Measurements from ENCODE around the gene ATP5PF.

ATP5PF gene

DNA sequence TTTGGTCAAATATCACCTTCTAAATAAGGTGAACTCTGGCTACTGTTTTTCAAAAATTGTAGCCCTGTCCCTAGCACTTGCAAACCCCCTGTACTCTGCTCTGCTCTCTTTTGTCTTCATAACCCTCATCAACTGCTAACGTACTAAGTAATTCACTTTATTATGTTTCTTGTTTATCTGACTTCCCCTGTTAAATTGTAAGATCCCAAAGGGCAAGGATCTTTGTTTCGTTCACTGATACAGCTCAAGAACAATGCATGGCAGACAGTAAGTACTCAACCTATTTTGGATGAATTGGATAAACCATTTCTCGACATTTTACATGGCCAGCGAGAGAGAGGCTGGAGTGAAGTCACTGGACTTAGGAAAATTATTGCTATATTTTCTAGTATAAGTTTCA, 46.9 kb downstream of the ATP5PF start:
- no peaks in the 10 kb centered on the region for H3K36me3 ChIP-seq
- H3K27ac ChIP-seq, result no peak overlapping the region
- H3K27me3 ChIP-seq, result no peaks in the 10 kb centered on the region
- no peak for DNase-seq
- TF ChIP-seq, protein P1, sequence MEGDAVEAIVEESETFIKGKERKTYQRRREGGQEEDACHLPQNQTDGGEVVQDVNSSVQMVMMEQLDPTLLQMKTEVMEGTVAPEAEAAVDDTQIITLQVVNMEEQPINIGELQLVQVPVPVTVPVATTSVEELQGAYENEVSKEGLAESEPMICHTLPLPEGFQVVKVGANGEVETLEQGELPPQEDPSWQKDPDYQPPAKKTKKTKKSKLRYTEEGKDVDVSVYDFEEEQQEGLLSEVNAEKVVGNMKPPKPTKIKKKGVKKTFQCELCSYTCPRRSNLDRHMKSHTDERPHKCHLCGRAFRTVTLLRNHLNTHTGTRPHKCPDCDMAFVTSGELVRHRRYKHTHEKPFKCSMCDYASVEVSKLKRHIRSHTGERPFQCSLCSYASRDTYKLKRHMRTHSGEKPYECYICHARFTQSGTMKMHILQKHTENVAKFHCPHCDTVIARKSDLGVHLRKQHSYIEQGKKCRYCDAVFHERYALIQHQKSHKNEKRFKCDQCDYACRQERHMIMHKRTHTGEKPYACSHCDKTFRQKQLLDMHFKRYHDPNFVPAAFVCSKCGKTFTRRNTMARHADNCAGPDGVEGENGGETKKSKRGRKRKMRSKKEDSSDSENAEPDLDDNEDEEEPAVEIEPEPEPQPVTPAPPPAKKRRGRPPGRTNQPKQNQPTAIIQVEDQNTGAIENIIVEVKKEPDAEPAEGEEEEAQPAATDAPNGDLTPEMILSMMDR (IDR thresholded peaks at IDR 0.05), result no peak
- no peak overlapping the region for H3K4me3 ChIP-seq
- no peaks in the 10 kb centered on the region for H3K9me3 ChIP-seq
- intact Hi-C loops (cut with DNase I; ENCODE audit: low total_unique reads), result no loop called here
- peaks cover 0 to 19% (median 2%) of the 10 kb centered on the region in 4 donors for H3K4me1 ChIP-seq

DNA sequence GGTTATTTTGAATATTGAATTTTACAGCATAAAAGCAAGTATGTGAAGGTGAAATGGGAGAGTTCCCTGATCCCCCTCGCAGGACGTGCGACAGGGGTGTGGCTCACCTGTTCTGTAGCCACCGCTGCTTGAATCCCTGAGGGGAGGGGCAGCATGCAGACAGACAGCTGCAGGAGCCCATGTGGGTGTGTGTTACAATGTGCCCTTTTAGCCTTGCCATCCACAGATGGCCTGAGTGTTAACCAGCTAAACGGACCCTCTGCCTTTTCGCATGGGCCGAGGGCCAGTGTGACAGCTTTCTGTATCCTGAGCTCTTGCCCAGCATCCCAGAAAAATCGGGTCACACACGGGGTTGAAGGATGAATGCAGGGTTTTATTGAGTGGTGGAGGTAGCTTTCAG, 52.3 kb downstream of the ATP5PF start:
- no peaks in the 10 kb centered on the region for H3K9me3 ChIP-seq
- no peak overlapping the region for H3K4me3 ChIP-seq
- intact Hi-C loops (cut with DNase I; ENCODE audit: low total_unique reads), result no loop called here
- no peak for DNase-seq
- no peaks in the 10 kb centered on the region for H3K36me3 ChIP-seq
- TF ChIP-seq, protein P1 (IDR thresholded peaks at IDR 0.05), result no peak
- no peaks in the 10 kb centered on the region for H3K27me3 ChIP-seq
- H3K27ac ChIP-seq, result no peak overlapping the region
- peaks cover 0 to 5% (median 0%) of the 10 kb centered on the region in 4 donors for H3K4me1 ChIP-seq

- TF ChIP-seq, protein P1 (IDR thresholded peaks at IDR 0.05), result no peak
- Histone ChIP-seq H3K27me3 (no peaks in the 10 kb centered on the region), H3K4me3 (no peak overlapping the region), H3K4me1 (no peaks in the 10 kb centered on the region), H3K36me3 (no peaks in the 10 kb centered on the region), H3K27ac (no peak overlapping the region), H3K9me3 (no peaks in the 10 kb centered on the region)
- DNase-seq, result no peak
- intact Hi-C loops (cut with DNase I; ENCODE audit: low total_unique reads), result no loop called here
Measured at GRCh38 chr21:25676451-25676850, 58.3 kb downstream of the ATP5PF start.
